Measurements from ENCODE around the gene TMSB4X.
"Not testable (repeated sequence)": the region's sequence is repeated elsewhere in the genome, so short reads cannot be mapped to it uniquely, and the experiment has no call there.

TMSB4X gene

DNA sequence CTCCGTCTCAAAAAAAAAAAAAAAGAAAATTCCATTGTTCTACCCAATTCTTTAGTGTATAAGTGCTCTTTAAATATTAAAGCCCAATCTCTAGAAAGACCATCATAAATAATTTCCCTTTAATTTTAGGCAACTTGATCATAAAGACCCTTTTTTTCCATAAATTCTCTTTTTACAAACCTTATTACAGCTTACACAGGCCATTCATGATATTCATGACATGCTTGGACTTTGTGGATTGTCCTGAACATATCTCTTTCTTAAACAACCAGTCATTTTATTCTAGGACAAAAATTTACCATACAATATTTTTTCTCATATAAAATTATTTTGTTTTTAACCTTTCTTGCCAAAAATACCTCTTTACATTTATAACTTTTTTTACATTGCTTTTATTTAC is 38.0 kb upstream of the TMSB4X start:
- H3K4me3 ChIP-seq (ENCODE audit: low read depth, low read length): no peak overlapping the region

DNA sequence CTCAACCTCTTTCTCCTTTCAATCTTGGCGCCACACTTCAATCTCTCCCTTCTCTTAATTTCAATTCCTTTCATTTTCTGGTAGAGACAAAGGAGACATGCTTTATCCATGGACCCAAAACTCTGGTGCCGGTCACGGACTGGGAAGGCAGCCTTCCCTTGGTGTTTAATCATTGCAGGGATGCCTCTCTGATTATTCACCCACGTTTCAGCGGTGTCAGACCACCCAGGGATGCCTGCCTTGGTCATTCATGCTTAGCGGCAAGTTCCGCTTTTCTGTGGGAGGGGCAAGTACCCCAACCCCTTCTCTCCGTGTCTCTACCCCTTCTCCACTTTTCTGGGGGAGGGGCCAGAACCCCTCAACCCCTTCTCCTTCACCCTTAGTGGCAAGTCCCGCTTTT is 34.4 kb upstream of the TMSB4X start:
- H3K4me3 ChIP-seq (ENCODE audit: low read depth, low read length); DNase-seq (ENCODE audit: low read depth): not testable (repeated sequence)

More for the DNA sequence above, 38.0 kb upstream of the TMSB4X start:
- no peak for DNase-seq (ENCODE audit: low read depth)
- TF ChIP-seq, protein P1, sequence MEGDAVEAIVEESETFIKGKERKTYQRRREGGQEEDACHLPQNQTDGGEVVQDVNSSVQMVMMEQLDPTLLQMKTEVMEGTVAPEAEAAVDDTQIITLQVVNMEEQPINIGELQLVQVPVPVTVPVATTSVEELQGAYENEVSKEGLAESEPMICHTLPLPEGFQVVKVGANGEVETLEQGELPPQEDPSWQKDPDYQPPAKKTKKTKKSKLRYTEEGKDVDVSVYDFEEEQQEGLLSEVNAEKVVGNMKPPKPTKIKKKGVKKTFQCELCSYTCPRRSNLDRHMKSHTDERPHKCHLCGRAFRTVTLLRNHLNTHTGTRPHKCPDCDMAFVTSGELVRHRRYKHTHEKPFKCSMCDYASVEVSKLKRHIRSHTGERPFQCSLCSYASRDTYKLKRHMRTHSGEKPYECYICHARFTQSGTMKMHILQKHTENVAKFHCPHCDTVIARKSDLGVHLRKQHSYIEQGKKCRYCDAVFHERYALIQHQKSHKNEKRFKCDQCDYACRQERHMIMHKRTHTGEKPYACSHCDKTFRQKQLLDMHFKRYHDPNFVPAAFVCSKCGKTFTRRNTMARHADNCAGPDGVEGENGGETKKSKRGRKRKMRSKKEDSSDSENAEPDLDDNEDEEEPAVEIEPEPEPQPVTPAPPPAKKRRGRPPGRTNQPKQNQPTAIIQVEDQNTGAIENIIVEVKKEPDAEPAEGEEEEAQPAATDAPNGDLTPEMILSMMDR (IDR thresholded peaks at IDR 0.05; ENCODE audit: low read depth, low read length): no peak
- TF ChIP-seq, protein P2, sequence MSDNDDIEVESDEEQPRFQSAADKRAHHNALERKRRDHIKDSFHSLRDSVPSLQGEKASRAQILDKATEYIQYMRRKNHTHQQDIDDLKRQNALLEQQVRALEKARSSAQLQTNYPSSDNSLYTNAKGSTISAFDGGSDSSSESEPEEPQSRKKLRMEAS (IDR thresholded peaks at IDR 0.05; ENCODE audit: low read depth, low read length): no peak
- TF ChIP-seq POLR2A (IDR thresholded peaks at IDR 0.05; ENCODE audit: extremely low read depth, insufficient read length) (no peak), MYC (IDR thresholded peaks at IDR 0.05; ENCODE audit: low read depth, low read length) (no peak)

DNA sequence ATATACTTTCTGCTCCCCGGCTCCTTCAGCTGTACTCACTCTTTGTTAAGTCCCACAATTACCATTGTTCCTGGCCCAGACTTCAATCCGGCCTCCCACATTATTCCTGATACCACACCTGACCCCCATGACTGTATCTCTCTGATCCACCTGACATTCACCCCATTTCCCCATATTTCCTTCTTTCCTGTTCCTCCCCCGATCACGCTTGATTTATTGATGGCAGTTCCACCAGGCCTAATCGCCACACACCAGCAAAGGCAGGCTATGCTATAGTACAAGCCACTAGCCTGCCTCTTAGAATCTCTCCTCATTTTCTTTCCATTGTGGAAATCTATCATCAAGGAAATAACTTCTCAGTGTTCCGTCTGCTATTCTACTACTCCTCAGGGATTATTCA is 31.3 kb upstream of the TMSB4X start:
- DNase-seq (ENCODE audit: low read depth); H3K4me3 ChIP-seq (ENCODE audit: low read depth, low read length): not testable (repeated sequence)

DNA sequence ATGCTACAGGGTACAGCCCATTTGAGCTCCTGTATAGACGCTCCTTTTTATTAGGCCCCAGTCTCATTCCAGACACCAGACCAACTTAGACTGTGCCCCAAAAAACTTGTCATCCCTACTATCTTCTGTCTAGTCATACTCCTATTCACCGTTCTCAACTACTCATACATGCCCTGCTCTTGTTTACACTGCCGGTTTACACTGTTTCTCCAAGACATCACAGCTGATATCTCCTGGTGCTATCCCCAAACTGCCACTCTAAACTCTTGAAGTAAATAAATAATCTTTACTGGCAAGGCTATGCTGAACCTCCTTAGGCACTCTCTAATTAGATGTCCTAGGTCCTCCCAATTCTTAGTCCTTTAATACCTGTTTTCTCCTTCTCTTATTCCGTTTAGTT is 30.5 kb upstream of the TMSB4X start:
- not testable (repeated sequence) for DNase-seq (ENCODE audit: low read depth)

DNA sequence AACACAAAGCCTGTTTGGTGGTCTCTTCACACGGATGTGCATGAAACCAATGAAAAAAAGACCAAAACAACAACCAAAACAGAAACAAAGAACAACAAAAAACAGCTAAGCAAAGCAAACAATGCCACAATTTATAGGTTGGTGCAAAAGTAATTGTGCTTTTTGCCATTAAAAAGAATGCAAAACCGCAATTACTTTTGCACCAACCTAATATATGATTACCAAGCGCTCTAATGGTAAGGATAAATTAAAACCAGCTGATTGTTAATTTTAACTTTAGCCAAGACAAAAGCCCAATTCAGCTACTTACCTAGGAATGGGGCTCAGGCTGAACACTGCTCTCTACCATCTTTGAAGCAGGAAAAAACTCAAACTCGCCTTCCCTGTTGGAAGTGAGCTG is 29.4 kb upstream of the TMSB4X start:
- no peak for DNase-seq (ENCODE audit: low read depth)
- no peak for TF ChIP-seq POLR2A (IDR thresholded peaks at IDR 0.05; ENCODE audit: extremely low read depth, insufficient read length)
- TF ChIP-seq, protein P2 (IDR thresholded peaks at IDR 0.05; ENCODE audit: low read depth, low read length): no peak
- TF ChIP-seq, protein P1 (IDR thresholded peaks at IDR 0.05; ENCODE audit: low read depth, low read length): no peak
- TF ChIP-seq MYC (IDR thresholded peaks at IDR 0.05; ENCODE audit: low read depth, low read length): no peak
- H3K4me3 ChIP-seq (ENCODE audit: low read depth, low read length): no peak overlapping the region

More for the DNA sequence above, 30.5 kb upstream of the TMSB4X start:
- H3K4me3 ChIP-seq (ENCODE audit: low read depth, low read length): not testable (repeated sequence)

DNA sequence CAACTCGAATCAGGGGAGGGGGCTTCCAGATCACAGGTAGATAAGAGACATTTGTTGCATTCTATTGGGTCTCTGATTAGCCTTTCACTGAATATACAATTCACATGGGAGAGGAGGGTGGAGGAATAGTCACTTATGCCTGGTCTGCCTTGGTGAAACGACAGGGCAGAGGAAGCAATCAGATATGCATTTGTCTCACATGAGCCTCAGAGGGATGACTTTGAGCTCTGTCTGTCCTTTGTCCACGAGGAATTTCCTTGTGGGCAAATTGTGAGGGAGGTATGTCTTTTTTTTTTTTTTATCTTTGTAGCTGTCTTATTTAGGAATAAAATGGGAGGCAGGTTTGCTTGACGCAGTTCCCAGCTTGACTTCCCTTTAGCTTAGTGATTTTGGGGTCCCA is 28.5 kb upstream of the TMSB4X start:
- H3K4me3 ChIP-seq (ENCODE audit: low read depth, low read length): no peak overlapping the region
- no peak for TF ChIP-seq POLR2A (IDR thresholded peaks at IDR 0.05; ENCODE audit: extremely low read depth, insufficient read length)
- TF ChIP-seq, protein P1 (IDR thresholded peaks at IDR 0.05; ENCODE audit: low read depth, low read length): no peak
- no peak for TF ChIP-seq MYC (IDR thresholded peaks at IDR 0.05; ENCODE audit: low read depth, low read length)
- TF ChIP-seq, protein P2 (IDR thresholded peaks at IDR 0.05; ENCODE audit: low read depth, low read length): no peak
- DNase-seq (ENCODE audit: low read depth): no peak

DNA sequence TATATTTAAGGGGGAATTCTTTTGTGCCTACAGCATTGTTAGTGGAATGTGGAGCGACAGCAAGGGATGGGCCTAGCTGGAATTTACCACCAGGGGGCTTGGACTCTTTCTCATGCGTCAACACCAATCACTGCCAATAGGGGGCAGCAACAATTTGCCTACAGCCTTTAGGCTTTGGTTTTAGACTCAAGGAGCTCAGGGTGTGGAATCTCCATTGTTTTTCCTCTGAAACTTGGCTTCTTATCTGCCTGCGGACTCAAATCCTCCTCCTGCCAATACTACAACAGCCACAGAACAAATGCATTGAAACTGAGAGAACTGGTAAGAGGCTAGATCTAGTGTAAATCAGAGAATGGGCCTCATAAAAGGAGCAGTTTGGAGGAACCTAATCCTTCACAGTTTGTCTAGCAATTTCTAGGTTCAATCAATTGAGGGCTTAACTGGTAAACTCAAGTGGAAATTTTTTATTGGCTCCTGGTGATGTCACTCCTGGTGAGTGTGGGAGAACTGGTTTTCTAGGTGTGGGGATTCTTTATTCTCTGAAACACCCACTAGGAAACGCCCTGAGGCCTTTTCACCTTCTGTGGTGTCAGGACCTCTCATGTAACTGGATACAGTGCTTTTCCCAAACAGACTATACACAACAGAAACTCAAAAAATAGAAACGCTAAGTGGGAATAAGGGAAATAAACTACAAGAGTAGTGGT is 27.9 kb upstream of the TMSB4X start:
- no peak overlapping the region for H3K4me3 ChIP-seq (ENCODE audit: low read depth, low read length)
- TF ChIP-seq, protein P1 (IDR thresholded peaks at IDR 0.05; ENCODE audit: low read depth, low read length): peak; percentile 98
- TF ChIP-seq POLR2A (IDR thresholded peaks at IDR 0.05; ENCODE audit: extremely low read depth, insufficient read length) (no peak), MYC (IDR thresholded peaks at IDR 0.05; ENCODE audit: low read depth, low read length) (no peak)
- TF ChIP-seq, protein P2 (IDR thresholded peaks at IDR 0.05; ENCODE audit: low read depth, low read length): peak; percentile 48
- DNase-seq (ENCODE audit: low read depth): peak; percentile 84
